SK-N-SH treated with all-trans-retinoic acid at 6 μM for 48 hours (cell line): ENCODE results near the gene SLC38A10.

Source experiments
- ARNTL ChIP-seq: fragments of 450-650 bp; formaldehyde crosslinking; IDR thresholded peaks from 2 replicates; pipeline ENCODE4 v1.5.0; 2020; ENCODE audit warnings: low read depth, mild to moderate bottlenecking, moderate library complexity, borderline replicate concordance
- GLIS3 ChIP-seq: fragments of 250-450 bp; sonication (Bioruptor Pico); IDR thresholded peaks from 2 replicates; pipeline ENCODE4 v1.5.0; 2020; ENCODE audit warnings: mild to moderate bottlenecking, moderate library complexity
- PATZ1 ChIP-seq: fragments of 250-450 bp; sonication (Bioruptor Pico); IDR thresholded peaks from 2 replicates; pipeline ENCODE4 v1.8.0; 2020; ENCODE audit warnings: mild to moderate bottlenecking, moderate library complexity, borderline replicate concordance
- POU6F1 ChIP-seq: fragments of 250-450 bp; sonication (Bioruptor Pico); IDR thresholded peaks from 2 replicates; pipeline ENCODE4 v1.8.0; 2021; ENCODE audit warnings: low read depth, mild to moderate bottlenecking, moderate library complexity, borderline replicate concordance
- PPARA ChIP-seq: fragments of 250-450 bp; sonication (Bioruptor Pico); IDR thresholded peaks from 2 replicates; pipeline ENCODE4 v1.5.0; 2020; ENCODE audit warnings: mild to moderate bottlenecking, borderline replicate concordance
- ZC3H10 ChIP-seq: fragments of 250-450 bp; sonication (Bioruptor Pico); IDR thresholded peaks from 2 replicates; pipeline ENCODE4 v1.5.1; 2021; ENCODE audit warnings: mild to moderate bottlenecking, moderate library complexity
- ZFP3 ChIP-seq: fragments of 250-450 bp; sonication (Bioruptor Pico); IDR thresholded peaks from 2 replicates; pipeline ENCODE4 v1.5.0; 2020; ENCODE audit warnings: mild to moderate bottlenecking, moderate library complexity
- ZNF565 ChIP-seq: fragments of 450-650 bp; formaldehyde crosslinking; conservative IDR thresholded peaks from 2 replicates; pipeline ENCODE4 v1.5.0; 2020; ENCODE audit warnings: low read depth, mild to moderate bottlenecking, moderate library complexity

- TF ChIP-seq ARNTL (no peak), POU6F1 (CRISPR knock-in tag) (no peak), PATZ1 (CRISPR knock-in tag) (no peak), ZC3H10 (no peak), GLIS3 (CRISPR knock-in tag) (no peak), PPARA (CRISPR knock-in tag) (no peak), ZNF565 (no peak), ZFP3 (CRISPR knock-in tag) (no peak)
Observed at GRCh38 chr17:81228834-81229665, 66.1 kb downstream of the SLC38A10 start.
